ENCODE measurements around the gene XRCC3. TPM values are rescaled to one million over a fixed set of nuclear protein-coding genes. Genes with fewer than 3 reads are reported as not detected.

XRCC3 gene
- total RNA-seq (2014; rRNA removed; shearing (Covaris generic)): 27.7 and 33.5 TPM in 2 replicates
- 31.1 and 34.3 TPM in 2 replicates for polyA plus RNA-seq (2015; cell fraction: cytosol; rRNA removed)
- 61.7 and 105 TPM in 2 replicates for polyA plus RNA-seq (2015; cell fraction: nucleus; rRNA removed)

DNA sequence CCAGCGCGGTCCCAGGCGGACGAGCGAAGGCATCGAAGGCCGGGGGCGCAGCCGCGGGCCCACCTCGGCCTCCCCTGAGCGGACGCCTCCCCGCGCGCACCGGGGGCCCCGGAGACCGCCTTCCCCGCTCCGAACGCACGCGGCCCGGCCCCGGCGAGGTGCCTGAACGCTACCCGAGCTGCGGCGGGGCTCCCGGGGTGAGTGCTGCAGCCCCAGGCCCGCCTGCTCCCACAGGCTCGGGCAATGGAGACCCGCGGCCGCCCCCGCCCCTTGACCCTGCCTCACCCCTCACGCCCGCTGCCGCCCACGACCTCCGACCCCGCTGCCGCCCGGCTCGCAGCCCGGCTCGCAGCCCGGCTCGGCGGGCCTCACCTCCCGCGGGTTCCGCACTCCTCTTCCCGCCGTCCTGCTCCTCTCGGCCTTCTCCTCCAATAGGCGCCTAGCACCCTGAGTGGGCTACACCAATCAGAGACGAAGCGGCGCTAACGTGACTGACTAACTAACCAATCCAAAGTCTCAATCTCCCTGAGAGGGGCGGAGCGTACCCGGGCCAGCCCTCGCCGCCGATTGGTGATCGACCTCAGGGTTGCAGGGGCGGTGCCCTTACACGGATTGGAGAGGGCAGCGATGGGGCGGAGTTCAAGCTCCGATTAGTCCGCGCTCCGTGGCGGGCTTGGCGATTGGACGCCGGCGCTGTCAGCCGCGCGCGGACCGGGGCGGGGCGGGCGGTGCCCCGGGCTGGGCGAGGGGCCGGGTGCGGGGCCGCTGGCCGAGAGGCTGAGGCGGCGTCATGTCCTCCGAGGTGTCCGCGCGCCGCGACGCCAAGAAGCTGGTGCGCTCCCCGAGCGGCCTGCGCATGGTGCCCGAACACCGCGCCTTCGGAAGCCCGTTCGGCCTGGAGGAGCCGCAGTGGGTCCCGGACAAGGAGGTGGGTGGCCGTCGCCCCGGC is at the start of gene XRCC3, which contains the start of gene ZFYVE21:
Gene XRCC3 (minus strand): TSS at position 400 of the 949 bp plus-strand sequence. CDS start 4,364 bp downstream, outside the sequence.
Gene ZFYVE21 (plus strand): TSS at position 759 of the 949 bp plus-strand sequence. CDS start 32 bp downstream, at position 791.
- peak; percentile 99 for DNase-seq (ENCODE audit: low read depth, low spot score)
- in situ Hi-C loops (cut with HindIII; ENCODE audit: low pct_unique_long_range_greater_than_20kb, low sequenced_read_pairs): no loop called here

DNA sequence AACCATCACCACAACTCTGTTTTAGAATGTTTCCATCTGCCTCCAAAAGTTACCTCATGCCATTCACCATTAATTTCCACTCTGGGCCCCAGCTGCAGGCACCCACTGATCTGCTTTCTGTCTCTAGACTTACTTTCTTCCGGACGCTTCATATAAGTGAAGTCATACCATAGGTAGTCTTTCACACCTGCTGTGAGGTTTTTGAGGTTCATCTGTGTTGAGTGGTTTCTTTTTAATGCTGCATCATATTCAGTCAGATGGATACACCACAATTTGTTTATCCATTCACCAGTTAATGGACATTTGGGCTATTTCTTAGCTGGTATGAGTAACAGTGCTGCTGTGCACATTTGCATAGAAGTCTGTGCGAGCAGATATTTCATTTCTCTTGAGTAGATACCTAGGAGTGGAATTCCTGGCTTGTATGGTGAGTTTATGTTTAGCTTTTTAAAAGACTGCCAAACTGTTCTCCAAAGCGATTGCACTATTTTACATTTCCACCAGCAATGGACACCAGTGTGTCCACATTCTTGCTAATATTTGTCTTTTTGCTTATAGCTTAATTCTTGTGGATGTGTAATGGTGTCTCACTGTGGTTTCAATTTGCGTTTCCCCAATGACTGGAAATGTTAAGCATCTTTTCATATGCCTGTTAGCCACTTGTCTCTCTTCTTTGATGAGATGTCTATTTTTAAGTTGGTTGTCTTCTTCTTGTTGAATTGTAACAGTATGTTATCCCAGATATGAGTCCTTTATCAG is 48.7 kb upstream of the XRCC3 start:
- in situ Hi-C loops (cut with HindIII; ENCODE audit: low pct_unique_long_range_greater_than_20kb, low sequenced_read_pairs): no loop called here
- DNase-seq (ENCODE audit: low read depth, low spot score): no peak

DNA sequence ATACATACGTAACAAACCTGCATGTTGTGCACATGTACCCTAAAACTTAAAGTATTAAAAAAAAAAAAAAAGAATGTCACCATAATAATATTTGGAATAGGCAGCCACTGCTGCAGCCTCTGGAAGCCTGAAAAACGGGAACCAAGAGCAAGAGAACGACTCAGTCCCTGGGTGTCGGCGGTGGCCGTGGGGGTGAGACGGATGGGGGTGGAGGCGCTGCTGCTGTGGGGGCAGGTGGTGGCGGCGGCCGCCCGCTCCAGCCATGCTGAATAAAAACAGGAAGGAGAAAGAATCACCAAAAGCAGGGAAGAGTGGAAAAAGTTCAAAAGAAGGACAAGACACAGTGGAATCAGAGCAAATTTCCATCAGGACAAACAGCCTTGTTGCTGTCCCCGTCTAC is 47.3 kb upstream of the XRCC3 start:
- in situ Hi-C loops (cut with HindIII; ENCODE audit: low pct_unique_long_range_greater_than_20kb, low sequenced_read_pairs): no loop called here
- DNase-seq (ENCODE audit: low read depth, low spot score): no peak

DNA sequence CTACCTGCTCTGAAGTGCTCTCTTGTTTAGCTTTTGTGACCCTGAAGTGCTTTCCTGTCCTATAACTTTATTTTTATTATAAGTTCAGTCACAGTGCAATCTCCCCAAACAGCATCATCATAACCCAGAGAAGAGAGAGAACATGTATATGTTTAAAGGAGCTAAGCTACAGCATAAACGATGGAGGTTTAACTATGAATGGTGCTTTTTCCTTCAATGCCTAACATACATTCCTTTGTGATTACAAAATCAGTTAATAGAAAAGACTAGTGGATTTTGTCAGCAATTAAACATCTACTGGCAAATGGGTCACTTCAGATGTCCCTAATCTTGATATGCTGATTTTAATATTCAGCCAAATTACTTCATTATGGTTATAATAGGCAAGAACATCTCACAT is 46.8 kb upstream of the XRCC3 start:
- in situ Hi-C loops (cut with HindIII; ENCODE audit: low pct_unique_long_range_greater_than_20kb, low sequenced_read_pairs): no loop called here
- no peak for DNase-seq (ENCODE audit: low read depth, low spot score)

DNA sequence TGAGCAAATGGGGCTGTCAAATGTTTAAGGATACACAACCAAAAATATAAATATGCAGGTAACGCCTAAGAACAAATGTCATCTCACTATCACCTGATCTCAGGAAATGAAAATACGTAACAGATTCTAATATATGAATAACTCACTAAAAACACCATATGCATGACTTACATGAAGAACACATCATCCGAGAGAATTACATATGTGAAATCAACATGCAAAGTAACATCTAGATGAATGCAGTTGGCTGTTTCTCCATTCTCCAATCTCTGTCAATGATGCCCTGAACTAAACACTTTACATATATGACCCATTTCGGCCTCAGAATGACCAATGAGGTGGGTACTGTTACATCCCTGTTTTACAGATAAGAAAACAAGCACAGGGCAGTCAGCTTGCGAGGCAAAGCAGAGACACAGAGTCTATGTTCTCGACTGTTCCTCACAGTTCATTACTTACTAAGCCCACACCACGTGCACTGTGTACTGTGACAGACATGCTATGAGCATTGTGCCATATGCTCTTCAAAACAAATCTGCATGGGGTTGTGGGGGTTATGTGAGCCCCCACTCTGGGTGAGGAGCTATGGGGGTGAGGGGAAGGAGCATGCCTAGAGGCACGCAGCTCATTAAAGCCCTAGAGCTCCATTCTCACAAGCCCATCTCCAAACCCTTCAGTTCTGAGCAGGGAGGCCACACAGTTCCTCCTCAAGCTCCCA is 43.0 kb upstream of the XRCC3 start:
- in situ Hi-C loops (cut with HindIII; ENCODE audit: low pct_unique_long_range_greater_than_20kb, low sequenced_read_pairs): no loop called here
- DNase-seq (ENCODE audit: low read depth, low spot score): no peak

DNA sequence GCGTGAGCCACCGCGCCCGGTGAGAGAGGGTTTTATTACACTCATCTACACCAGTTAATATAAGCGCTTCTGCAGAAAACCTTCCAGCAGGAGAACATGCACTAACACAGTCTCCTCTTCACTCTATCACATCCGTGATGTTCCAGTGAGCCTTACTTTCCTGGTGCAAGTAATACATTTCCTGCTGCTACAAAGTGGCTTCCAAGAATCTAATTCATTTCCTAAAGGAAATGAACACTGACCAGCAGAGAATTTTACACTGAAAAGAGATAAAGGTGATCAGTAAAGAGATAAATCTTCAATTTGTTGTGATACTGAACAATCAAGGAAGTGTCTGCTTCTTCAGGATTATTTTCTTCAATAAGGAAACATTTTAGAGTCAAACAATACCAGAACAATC is 39.8 kb upstream of the XRCC3 start:
- in situ Hi-C loops (cut with HindIII; ENCODE audit: low pct_unique_long_range_greater_than_20kb, low sequenced_read_pairs): no loop called here

DNA sequence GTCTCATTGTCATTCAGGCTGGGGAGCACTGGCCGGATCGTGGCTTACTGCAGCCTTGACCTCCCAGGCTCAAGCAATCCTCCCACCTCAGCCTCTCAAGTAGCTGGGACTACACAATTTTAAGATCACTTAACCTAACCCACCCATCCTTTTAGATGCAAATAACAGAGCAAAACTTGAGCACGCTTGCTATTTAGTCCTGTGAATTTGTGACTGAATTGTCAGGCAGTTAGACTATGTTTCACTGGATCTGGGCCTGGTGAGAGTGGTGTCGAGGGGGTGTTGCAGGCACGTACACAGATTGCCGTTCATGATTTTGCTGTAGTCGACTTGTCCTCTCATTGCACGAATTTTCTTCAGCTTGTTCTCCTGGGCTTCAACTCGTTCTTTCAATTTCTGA is 38.5 kb upstream of the XRCC3 start:
- in situ Hi-C loops (cut with HindIII; ENCODE audit: low pct_unique_long_range_greater_than_20kb, low sequenced_read_pairs): no loop called here
- DNase-seq (ENCODE audit: low read depth, low spot score): no peak

More for the DNA sequence above, 39.8 kb upstream of the XRCC3 start:
- no peak for DNase-seq (ENCODE audit: low read depth, low spot score)

DNA sequence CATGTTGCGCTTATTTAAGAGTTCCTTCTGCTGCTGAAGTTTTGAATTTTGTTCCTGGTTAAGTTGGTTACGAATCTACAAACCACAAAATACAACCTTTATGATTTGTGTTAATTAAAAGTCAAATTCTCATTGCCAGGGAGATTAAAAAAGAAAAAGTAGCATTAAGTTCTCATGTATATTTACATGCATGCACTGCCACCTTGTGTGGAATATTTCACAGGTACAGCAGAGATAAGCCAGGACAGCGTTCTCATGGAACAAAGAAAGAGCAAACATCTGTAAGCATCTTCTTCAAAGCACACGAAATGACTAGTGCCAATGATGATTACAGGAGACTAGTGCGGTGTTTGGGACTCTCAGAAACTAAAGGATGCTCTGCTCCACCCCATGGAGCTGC is 34.6 kb upstream of the XRCC3 start:
- no peak for DNase-seq (ENCODE audit: low read depth, low spot score)
- in situ Hi-C loops (cut with HindIII; ENCODE audit: low pct_unique_long_range_greater_than_20kb, low sequenced_read_pairs): no loop called here

DNA sequence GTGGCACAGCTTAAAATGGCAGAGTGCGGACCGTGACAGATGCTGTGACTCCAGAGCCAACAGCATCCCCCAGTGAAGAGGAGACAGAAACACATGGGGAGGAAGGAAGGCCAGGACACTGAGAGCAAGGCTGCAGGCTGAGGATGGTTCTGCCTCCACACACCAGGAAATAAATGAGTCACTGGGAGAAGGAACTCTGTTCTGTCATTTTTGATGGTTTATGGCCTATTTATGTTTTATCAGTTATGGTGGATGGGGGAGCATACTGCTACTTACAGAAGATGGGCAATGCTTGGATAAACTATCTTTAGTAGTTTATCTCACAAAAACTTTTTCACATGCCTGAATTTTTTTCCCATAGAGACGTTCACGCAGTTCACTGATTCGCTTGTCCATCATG is 34.2 kb upstream of the XRCC3 start:
- in situ Hi-C loops (cut with HindIII; ENCODE audit: low pct_unique_long_range_greater_than_20kb, low sequenced_read_pairs): no loop called here

DNA sequence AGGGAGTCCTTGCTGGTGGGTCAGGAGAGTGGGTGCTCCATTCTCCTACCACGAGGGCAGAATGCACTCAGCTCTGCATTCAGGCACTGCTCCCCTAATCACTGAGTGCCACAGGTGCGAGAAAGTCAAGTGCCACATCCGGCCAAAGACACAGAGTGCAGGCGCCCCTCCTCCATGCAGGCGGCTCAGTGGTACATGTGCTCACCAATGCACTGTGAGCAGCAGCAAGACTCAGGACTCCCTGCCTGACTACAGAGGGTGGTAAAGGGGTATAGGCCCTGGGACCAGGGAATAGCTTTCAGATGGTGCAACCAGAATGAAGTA is 33.2 kb upstream of the XRCC3 start:
- in situ Hi-C loops (cut with HindIII; ENCODE audit: low pct_unique_long_range_greater_than_20kb, low sequenced_read_pairs): no loop called here
- no peak for DNase-seq (ENCODE audit: low read depth, low spot score)

More for the DNA sequence above, 34.2 kb upstream of the XRCC3 start:
- no peak for DNase-seq (ENCODE audit: low read depth, low spot score)

DNA sequence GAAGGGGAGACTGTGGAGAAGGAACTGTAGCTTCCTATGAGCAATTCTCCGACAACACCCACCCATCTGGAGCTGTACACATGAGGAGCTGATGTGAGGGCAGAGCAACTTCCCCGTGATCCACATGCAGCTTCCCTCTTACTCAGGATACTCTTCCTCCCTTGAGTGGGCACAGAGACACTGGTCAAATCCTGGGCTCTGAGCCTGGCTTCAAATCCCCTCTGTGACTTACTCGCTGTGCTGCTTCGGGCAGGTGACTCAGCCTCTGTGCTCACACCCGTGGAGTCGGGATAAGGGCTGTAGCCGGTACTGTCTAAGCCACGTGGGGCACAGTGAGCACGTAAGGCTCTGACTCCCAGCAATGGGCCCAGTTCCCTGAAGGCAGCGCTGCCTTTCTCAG is 31.4 kb upstream of the XRCC3 start:
- in situ Hi-C loops (cut with HindIII; ENCODE audit: low pct_unique_long_range_greater_than_20kb, low sequenced_read_pairs): no loop called here
- DNase-seq (ENCODE audit: low read depth, low spot score): no peak

DNA sequence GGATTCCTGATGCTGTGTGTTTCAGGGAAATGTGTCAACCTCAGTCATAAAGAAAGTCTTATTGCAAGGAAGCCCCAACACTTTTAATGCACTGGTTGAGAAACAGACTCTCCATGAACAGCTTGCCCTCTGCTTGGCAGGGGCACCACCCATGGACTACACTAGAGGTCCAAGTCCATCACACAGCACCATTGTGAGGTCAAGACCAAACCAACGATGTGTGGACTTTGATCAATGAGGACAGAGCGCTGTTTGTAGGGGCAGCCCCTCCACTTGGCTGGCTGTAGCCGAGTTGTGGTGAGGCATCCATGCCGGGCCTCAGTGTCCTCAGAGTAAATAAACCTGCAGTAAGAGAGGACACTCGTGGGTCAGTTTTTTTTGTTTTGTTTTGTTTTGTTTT is 30.2 kb upstream of the XRCC3 start:
- in situ Hi-C loops (cut with HindIII; ENCODE audit: low pct_unique_long_range_greater_than_20kb, low sequenced_read_pairs): no loop called here
- DNase-seq (ENCODE audit: low read depth, low spot score): no peak

DNA sequence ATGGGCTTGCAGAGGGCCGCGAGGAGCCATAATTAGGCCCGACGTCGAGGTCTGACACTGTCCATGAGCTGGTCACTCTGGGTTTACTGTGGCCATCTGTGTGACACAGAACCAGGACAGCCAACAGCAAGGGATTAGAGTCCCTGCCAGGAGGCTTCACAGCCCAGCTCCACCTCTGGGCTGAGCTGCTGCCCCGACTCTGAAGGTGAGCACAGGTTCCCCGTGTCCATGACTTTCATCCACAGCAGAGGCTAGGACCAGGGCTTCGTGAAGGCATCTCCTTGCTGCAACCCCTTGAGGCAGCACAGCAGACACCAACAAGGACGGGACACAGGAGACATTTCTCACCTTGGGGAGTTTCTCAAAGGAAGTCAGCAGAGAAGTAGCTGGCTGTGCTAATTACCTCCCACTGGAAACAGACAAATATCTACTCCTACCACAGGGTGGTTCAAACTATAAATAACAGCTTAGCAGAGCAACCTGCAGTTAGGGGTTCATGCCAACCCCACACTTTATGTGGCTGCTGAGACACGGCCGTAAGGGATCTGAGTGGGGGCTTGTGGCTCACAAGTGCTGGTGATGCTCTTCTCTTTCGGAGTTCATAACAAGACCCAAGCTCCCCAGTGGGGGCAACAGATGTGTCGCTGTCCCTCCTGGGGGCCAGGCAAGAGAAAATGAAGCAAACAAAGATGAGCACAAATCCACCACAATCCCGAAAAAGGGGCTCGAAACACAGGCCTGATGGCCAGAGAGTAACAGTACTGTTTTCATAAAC is 29.6 kb upstream of the XRCC3 start:
- in situ Hi-C loops (cut with HindIII; ENCODE audit: low pct_unique_long_range_greater_than_20kb, low sequenced_read_pairs): no loop called here
- no peak for DNase-seq (ENCODE audit: low read depth, low spot score)

DNA sequence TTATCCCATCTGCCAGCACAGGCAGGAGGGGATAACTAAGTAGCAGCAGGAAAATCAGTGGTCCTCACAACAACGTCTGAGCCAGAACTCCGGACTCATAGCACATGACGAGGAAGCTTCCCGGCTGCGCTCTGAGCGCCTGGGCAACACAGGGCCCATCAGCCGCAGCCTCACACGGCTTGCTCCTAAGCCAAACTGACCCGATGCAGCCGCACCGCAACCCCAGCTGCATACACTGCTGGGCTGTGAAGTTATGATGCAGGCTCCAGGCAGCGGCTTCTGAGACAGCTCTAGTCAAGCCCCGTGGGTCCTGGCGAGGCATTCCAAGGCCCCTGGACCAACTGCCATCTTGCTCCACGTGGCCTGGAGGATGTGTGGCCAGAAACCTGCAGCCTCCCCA is 28.4 kb upstream of the XRCC3 start:
- in situ Hi-C loops (cut with HindIII; ENCODE audit: low pct_unique_long_range_greater_than_20kb, low sequenced_read_pairs): no loop called here
- no peak for DNase-seq (ENCODE audit: low read depth, low spot score)

DNA sequence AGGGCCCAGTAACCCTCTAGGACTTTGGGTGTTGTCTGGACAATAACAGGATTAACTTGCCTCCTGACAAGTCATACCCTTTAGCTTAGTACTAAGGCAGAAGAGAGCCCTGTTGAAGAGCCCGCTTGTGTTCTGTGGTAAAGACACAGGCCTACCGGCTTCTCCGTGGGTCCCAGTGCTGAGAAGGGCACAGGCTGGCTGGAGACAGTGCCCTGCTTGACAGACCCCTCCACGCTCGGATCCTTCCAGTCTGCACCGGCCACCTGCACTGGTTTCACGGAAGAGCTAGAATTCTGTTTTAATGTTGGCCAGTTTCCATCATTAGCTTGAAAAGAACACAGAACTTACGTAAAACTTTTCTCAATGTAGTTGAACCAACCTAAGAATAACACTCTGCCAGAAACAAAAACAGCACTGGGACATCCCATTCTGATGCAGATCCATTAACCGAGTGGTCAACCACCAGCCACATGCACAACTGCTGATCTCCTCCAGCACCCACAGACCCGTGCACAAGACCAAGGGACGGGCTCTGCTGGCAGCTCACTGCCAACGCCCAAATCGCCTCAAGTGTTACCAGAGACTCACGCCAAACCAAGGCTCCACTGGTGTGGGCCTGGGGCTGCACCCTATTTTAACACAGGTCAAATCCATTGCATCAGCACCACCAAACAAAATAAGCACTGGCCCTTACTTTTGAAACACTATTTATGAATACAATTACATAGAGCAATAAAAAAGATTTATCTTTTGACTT is 27.4 kb upstream of the XRCC3 start:
- DNase-seq (ENCODE audit: low read depth, low spot score): no peak
- in situ Hi-C loops (cut with HindIII; ENCODE audit: low pct_unique_long_range_greater_than_20kb, low sequenced_read_pairs): no loop called here

DNA sequence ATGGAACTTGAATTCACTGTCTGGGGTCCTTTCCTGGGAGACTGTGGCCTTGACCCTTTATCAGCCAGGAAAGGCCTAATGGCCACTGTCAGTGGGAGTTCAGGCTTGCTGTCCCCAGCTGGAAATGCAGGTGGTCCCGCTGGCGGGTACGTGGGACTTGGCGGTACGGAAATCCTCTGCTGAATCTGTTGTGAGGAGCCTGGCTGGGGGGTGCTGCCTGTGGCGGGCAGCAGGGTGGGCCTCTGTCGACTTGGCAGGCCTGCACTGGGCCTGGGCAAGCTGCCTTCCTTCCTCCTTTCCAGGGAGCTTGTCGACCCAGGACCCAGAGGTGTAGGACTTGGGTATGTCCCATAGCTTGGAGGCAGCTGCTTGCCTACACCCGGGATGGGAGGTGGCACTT is 26.6 kb upstream of the XRCC3 start:
- DNase-seq (ENCODE audit: low read depth, low spot score): no peak
- in situ Hi-C loops (cut with HindIII; ENCODE audit: low pct_unique_long_range_greater_than_20kb, low sequenced_read_pairs): no loop called here

All from SK-MEL-5 (cell line).